KOPT-K1 (cell line): Measurements from ENCODE around the gene DNMBP.
"Not testable (repeated sequence)": the region's sequence is repeated elsewhere in the genome, so short reads cannot be mapped to it uniquely, and the experiment has no call there.

Experiments
- H3K27ac ChIP-seq: fragments of 200-600 bp; sonication (generic); 2 replicates; pipeline ENCODE4 v1.5.1; 2016; ENCODE audit warnings: antibody characterized with exemption, mild to moderate bottlenecking, low read depth, low read length; ENCODE audit not compliant: poor library complexity, severe bottlenecking
- H3K36me3 ChIP-seq: fragments of 200-600 bp; sonication (generic); 2 replicates; pipeline ENCODE4 v1.5.1; 2017; ENCODE audit warnings: antibody characterized with exemption, mild to moderate bottlenecking, low read length, moderate library complexity; ENCODE audit not compliant: insufficient read depth
- H3K9me3 ChIP-seq: fragments of 200-600 bp; sonication (generic); 2 replicates; pipeline ENCODE4 v1.5.1; 2017; ENCODE audit warnings: antibody characterized with exemption, low read length, mild to moderate bottlenecking; ENCODE audit not compliant: insufficient read depth, poor library complexity, severe bottlenecking

Gene DNMBP

GRCh38 chr10:99905971-99906370, 103.8 kb downstream of the DNMBP start:
- Histone ChIP-seq H3K27ac (no peak overlapping the region), H3K36me3 (peaks cover 29% of the 10 kb centered on the region), H3K9me3 (no peaks in the 10 kb centered on the region)

GRCh38 chr10:99895867-99896266, 113.9 kb downstream of the DNMBP start:
- H3K27ac ChIP-seq, result no peak overlapping the region
- H3K36me3 ChIP-seq, result peaks cover 40% of the 10 kb centered on the region
- H3K9me3 ChIP-seq, result no peaks in the 10 kb centered on the region

- not testable (repeated sequence) for H3K9me3 ChIP-seq, H3K27ac ChIP-seq
- peaks cover 40% of the 10 kb centered on the region for H3K36me3 ChIP-seq
Observed at GRCh38 chr10:99895066-99895465, 114.7 kb downstream of the DNMBP start.

GRCh38 chr10:99894613-99895012, 115.1 kb downstream of the DNMBP start:
- peaks cover 40% of the 10 kb centered on the region for H3K36me3 ChIP-seq
- no peaks in the 10 kb centered on the region for H3K9me3 ChIP-seq
- no peak overlapping the region for H3K27ac ChIP-seq

- no peak overlapping the region for H3K27ac ChIP-seq
- H3K36me3 ChIP-seq, result peaks cover 23% of the 10 kb centered on the region
- H3K9me3 ChIP-seq, result no peaks in the 10 kb centered on the region
Observed at GRCh38 chr10:99888622-99889021, 121.1 kb downstream of the DNMBP start.

GRCh38 chr10:99883523-99883922, 126.2 kb downstream of the DNMBP start:
- Histone ChIP-seq H3K36me3 (peaks cover 50% of the 10 kb centered on the region), H3K9me3 (no peaks in the 10 kb centered on the region)

GRCh38 chr10:99881371-99881770, 128.4 kb downstream of the DNMBP start:
- Histone ChIP-seq H3K9me3 (no peaks in the 10 kb centered on the region), H3K27ac (no peak overlapping the region), H3K36me3 (peaks cover 50% of the 10 kb centered on the region)

More at GRCh38 chr10:99883523-99883922, 126.2 kb downstream of the DNMBP start:
- no peak overlapping the region for H3K27ac ChIP-seq

- no peaks in the 10 kb centered on the region for H3K9me3 ChIP-seq
- H3K36me3 ChIP-seq, result peaks cover 42% of the 10 kb centered on the region
- no peak overlapping the region for H3K27ac ChIP-seq
Observed at GRCh38 chr10:99880080-99880835, 129.5 kb downstream of the DNMBP start.

- H3K9me3 ChIP-seq, result no peaks in the 10 kb centered on the region
- peaks cover 22% of the 10 kb centered on the region for H3K36me3 ChIP-seq
- no peak overlapping the region for H3K27ac ChIP-seq
Observed at GRCh38 chr10:99875473-99875872, 134.3 kb downstream of the DNMBP start.

- H3K27ac ChIP-seq, result no peak overlapping the region
- H3K9me3 ChIP-seq, result no peaks in the 10 kb centered on the region
- peaks cover 13% of the 10 kb centered on the region for H3K36me3 ChIP-seq
Observed at GRCh38 chr10:99874341-99875085, 135.2 kb downstream of the DNMBP start.

- H3K27ac ChIP-seq, result no peak overlapping the region
- peaks cover 10% of the 10 kb centered on the region for H3K36me3 ChIP-seq
- no peaks in the 10 kb centered on the region for H3K9me3 ChIP-seq
Observed at GRCh38 chr10:99873846-99874245, 135.9 kb downstream of the DNMBP start.

- H3K9me3 ChIP-seq, result peaks cover 5% of the 10 kb centered on the region
- H3K27ac ChIP-seq, result no peak overlapping the region
- peaks cover 6% of the 10 kb centered on the region for H3K36me3 ChIP-seq
Observed at GRCh38 chr10:99872367-99873162, 137.2 kb downstream of the DNMBP start.

- no peak overlapping the region for H3K27ac ChIP-seq
- peaks cover 28% of the 10 kb centered on the region for H3K9me3 ChIP-seq
- H3K36me3 ChIP-seq, result no peaks in the 10 kb centered on the region
Observed at GRCh38 chr10:99870123-99870730, 139.5 kb downstream of the DNMBP start.

- Histone ChIP-seq H3K9me3 (peaks cover 32% of the 10 kb centered on the region), H3K27ac (no peak overlapping the region), H3K36me3 (no peaks in the 10 kb centered on the region)
Observed at GRCh38 chr10:99869581-99870122, 140.1 kb downstream of the DNMBP start.
